GM12801 (cell line): ENCODE results near the gene CERS1.

ENCODE experiments used
- TF ChIP-seq, protein P1 (sequence below): IDR thresholded peaks from one replicate; pipeline ENCODE4 v1.5.1; 2011; ENCODE audit warnings: control low read depth; ENCODE audit not compliant: insufficient read length; ENCODE audit errors: extremely low read depth

The CERS1 gene

GRCh38 chr19:18913466-18913865 lies 17.5 kb upstream of the CERS1 start:
- TF ChIP-seq, protein P1, sequence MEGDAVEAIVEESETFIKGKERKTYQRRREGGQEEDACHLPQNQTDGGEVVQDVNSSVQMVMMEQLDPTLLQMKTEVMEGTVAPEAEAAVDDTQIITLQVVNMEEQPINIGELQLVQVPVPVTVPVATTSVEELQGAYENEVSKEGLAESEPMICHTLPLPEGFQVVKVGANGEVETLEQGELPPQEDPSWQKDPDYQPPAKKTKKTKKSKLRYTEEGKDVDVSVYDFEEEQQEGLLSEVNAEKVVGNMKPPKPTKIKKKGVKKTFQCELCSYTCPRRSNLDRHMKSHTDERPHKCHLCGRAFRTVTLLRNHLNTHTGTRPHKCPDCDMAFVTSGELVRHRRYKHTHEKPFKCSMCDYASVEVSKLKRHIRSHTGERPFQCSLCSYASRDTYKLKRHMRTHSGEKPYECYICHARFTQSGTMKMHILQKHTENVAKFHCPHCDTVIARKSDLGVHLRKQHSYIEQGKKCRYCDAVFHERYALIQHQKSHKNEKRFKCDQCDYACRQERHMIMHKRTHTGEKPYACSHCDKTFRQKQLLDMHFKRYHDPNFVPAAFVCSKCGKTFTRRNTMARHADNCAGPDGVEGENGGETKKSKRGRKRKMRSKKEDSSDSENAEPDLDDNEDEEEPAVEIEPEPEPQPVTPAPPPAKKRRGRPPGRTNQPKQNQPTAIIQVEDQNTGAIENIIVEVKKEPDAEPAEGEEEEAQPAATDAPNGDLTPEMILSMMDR: no peak

DNA sequence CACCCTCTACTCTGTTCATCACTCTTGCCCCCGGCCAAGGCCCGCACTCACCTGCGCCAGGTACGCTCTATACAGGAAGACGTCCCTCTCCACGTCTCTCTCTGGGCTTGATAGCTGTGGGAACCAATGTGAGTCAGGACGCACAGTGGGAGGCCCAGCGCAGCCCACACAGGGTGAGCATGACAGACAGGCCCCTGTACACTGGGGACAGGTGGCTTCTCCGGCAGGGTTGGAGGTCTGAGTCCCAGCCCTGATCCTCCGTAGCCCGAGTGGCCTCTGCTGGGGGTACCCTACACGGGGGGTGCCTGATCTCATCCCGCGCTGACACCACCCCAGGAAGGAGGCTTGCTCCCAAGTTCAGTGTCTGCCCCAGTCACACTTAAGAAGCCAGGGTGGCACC lies 17.0 kb upstream of the CERS1 start:
- TF ChIP-seq, protein P1: no peak

GRCh38 chr19:18910801-18911436 lies 15.0 kb upstream of the CERS1 start:
- TF ChIP-seq, protein P1: no peak

- TF ChIP-seq, protein P1: no peak
These were observed 14.1 kb upstream of the CERS1 start for GRCh38 chr19:18910010-18910409.

GRCh38 chr19:18908917-18909619 lies 13.1 kb upstream of the CERS1 start:
- TF ChIP-seq, protein P1: no peak

DNA sequence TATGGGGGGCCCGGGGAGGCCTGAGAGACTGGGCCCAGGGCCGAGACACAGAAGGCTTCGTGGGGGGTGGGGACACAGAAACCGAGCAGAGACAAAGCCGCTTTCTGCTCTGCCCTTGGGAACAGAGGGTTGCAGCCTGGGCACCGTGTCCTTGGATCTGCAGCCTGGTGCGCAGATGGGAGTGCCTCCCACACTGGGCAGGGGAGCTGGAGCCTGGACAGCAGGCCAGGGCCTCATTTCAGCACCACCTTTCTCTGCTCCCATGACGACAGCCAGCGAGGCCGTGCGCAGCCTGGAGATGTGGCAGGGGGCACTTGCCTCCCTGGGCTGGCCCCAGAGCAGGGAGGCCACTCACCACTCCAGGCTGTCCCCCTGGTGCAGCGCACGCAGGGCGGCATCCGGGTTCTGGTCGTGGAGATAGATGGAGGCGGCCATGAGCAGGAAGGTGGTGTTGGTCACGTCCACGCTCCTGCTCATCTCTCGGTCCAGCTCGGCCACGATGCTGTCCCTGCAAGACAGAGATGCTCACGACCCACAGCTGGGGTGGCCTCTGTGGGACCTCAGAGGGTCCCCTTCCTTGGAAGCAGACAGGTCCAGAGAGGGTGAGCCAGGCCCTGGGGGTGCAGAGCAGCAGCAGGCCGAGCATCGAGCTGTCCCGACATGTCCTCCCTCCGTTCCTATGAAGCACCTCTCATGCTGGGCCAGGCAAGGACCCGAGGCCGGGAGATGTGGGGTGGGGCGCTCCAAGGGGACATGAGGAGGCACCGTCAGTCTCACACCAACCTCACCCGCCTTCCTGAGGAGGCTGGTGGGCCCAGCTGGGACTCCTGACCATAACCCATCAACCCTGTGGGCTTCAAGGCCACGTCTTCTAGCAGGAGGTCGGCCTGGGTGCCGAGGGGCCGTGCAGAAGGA lies 10.9 kb upstream of the CERS1 start:
- TF ChIP-seq, protein P1: no peak
